Mammary epithelial cell (primary cell): ENCODE data around the gene ACY1.

Source experiments
- CTCF ChIP-seq, 2 donors: IDR thresholded peaks in 1 of 2; conservative IDR thresholded peaks in 1 of 2; 2 replicates each; pipeline ENCODE4 v1.5.1; 2011 to 2012; ENCODE audit warnings: inconsistent platforms in 2 of 2, low read length in 2 of 2, mild to moderate bottlenecking in 2 of 2, control low read depth in 1 of 2, low read depth in 1 of 2; ENCODE audit not compliant: insufficient read depth in 1 of 2; ENCODE audit errors: extremely low read depth in 1 of 2
- EZH2 ChIP-seq: IDR thresholded peaks from 2 replicates; pipeline ENCODE4 v1.6.1; 2012; ENCODE audit warnings: low read length, inconsistent platforms, borderline replicate concordance

- no peak for TF ChIP-seq CTCF (conservative IDR thresholded peaks at IDR 0.05 in 1 of 2, IDR thresholded peaks at IDR 0.05 in 1 of 2; ENCODE audit: extremely low read depth in 1 of 2, insufficient read depth in 1 of 2, low read depth in 1 of 2, low read length in 2 of 2)
- TF ChIP-seq EZH2: no peak
These were observed 42.1 kb downstream of the ACY1 start for GRCh38 chr3:52025453-52025852.
